HEK293 (cell line): Measurements from ENCODE around the gene IL1B.

ENCODE experiments used
- CTCF ChIA-PET: fragments of 350-600 bp; formaldehyde crosslinking; extraction: SDS; loops from one replicate; lab custom pipeline; 2021; ENCODE audit warnings: antibody characterized with exemption; lab: Yijun Ruan, JAX
- POLR2A ChIA-PET: fragments of 300-600 bp; formaldehyde crosslinking; extraction: SDS; loops from one replicate; lab custom pipeline; 2020; ENCODE audit warnings: antibody characterized with exemption, inconsistent platforms; lab: Yijun Ruan, JAX
- H3K27ac ChIP-seq: fragments of 200-500 bp; sonication (Bioruptor generic); 2 replicates; pipeline ENCODE4 v1.5.1; 2014; ENCODE audit warnings: low read depth, low read length, control low read depth, inconsistent platforms; ENCODE audit errors: extremely low read depth
- H3K36me3 ChIP-seq, 2 experiments: fragments of 200-500 bp in 1 of 2; sonication (Bioruptor generic) in 1 of 2; 1 replicate in 1 of 2; 2 replicates in 1 of 2; pipeline ENCODE4 v1.5.1; 2014 to 2017; ENCODE audit warnings: inconsistent platforms in 2 of 2, low read length in 2 of 2; ENCODE audit not compliant: control insufficient read depth in 2 of 2, insufficient read depth in 1 of 2
- H3K4me1 ChIP-seq: fragments of 200-500 bp; sonication (Bioruptor generic); 2 replicates; pipeline ENCODE4 v1.5.1; 2014; ENCODE audit warnings: mild to moderate bottlenecking, low read length, inconsistent platforms; ENCODE audit not compliant: control insufficient read depth, insufficient read depth
- H3K4me3 ChIP-seq: 2 replicates; pipeline ENCODE4 v1.5.1; 2011; ENCODE audit warnings: low read depth, mild to moderate bottlenecking, control low read depth, low read length, moderate library complexity
- H3K9me3 ChIP-seq: fragments of 200-500 bp; sonication (Bioruptor generic); 2 replicates; pipeline ENCODE4 v1.5.1; 2014; ENCODE audit warnings: low read depth, low read length, inconsistent platforms; ENCODE audit not compliant: control insufficient read depth, insufficient read depth
- BCL6B ChIP-seq: fragments of 450-650 bp; formaldehyde crosslinking; IDR thresholded peaks from 2 replicates; pipeline ENCODE4 v1.5.1; 2017; ENCODE audit warnings: missing biosample characterization, missing genetic modification characterization
- IKZF3 ChIP-seq: fragments of 450-650 bp; IDR thresholded peaks from 2 replicates; pipeline ENCODE4 v1.5.0; 2018; ENCODE audit warnings: missing biosample characterization, mild to moderate bottlenecking, missing genetic modification characterization, moderate library complexity
- KLF1 ChIP-seq: fragments of 450-650 bp; formaldehyde crosslinking; IDR thresholded peaks from 2 replicates; pipeline ENCODE4 v1.5.1; 2016; ENCODE audit warnings: missing biosample characterization, missing genetic modification characterization
- KLF10 ChIP-seq: fragments of 450-650 bp; IDR thresholded peaks from 2 replicates; pipeline ENCODE4 v1.5.1; 2018; ENCODE audit warnings: missing biosample characterization, mild to moderate bottlenecking, missing genetic modification characterization
- KLF7 ChIP-seq: fragments of 450-650 bp; formaldehyde crosslinking; IDR thresholded peaks from 2 replicates; pipeline ENCODE4 v1.5.1; 2016; ENCODE audit warnings: missing biosample characterization, missing genetic modification characterization, borderline replicate concordance
- OVOL3 ChIP-seq: fragments of 450-650 bp; formaldehyde crosslinking; IDR thresholded peaks from 2 replicates; pipeline ENCODE4 v1.5.1; 2016; ENCODE audit warnings: missing biosample characterization, missing genetic modification characterization
- PRDM1 ChIP-seq: fragments of 450-650 bp; formaldehyde crosslinking; IDR thresholded peaks from 2 replicates; pipeline ENCODE4; 2016; ENCODE audit warnings: missing biosample characterization, missing genetic modification characterization
- PRDM2 ChIP-seq: fragments of 450-650 bp; formaldehyde crosslinking; IDR thresholded peaks from 2 replicates; pipeline ENCODE4 v1.5.1; 2016; ENCODE audit warnings: missing biosample characterization, missing genetic modification characterization, borderline replicate concordance
- SCRT1 ChIP-seq: fragments of 450-650 bp; formaldehyde crosslinking; IDR thresholded peaks from 2 replicates; pipeline ENCODE4 v1.5.1; 2016; ENCODE audit warnings: missing biosample characterization, missing genetic modification characterization, borderline replicate concordance
- SP7 ChIP-seq: fragments of 450-650 bp; formaldehyde crosslinking; IDR thresholded peaks from 2 replicates; pipeline ENCODE4 v1.5.1; 2016; ENCODE audit warnings: missing biosample characterization, missing genetic modification characterization
- WT1 ChIP-seq: fragments of 450-650 bp; formaldehyde crosslinking; IDR thresholded peaks from 2 replicates; pipeline ENCODE4 v1.5.1; 2016; ENCODE audit warnings: missing biosample characterization, missing genetic modification characterization
- YY1 ChIP-seq: fragments of 450-650 bp; formaldehyde crosslinking; IDR thresholded peaks from 2 replicates; pipeline ENCODE4 v1.5.1; 2018; ENCODE audit warnings: missing biosample characterization, missing genetic modification characterization
- ZFP69B ChIP-seq: fragments of 450-650 bp; formaldehyde crosslinking; IDR thresholded peaks from 2 replicates; pipeline ENCODE4 v1.5.1; 2016; ENCODE audit warnings: missing biosample characterization, missing genetic modification characterization
- ZNF132 ChIP-seq: fragments of 450-650 bp; formaldehyde crosslinking; IDR thresholded peaks from 2 replicates; pipeline ENCODE4 v1.5.1; 2017; ENCODE audit warnings: missing biosample characterization, missing genetic modification characterization, borderline replicate concordance
- ZNF138 ChIP-seq: fragments of 450-650 bp; formaldehyde crosslinking; IDR thresholded peaks from 2 replicates; pipeline ENCODE4 v1.5.1; 2016; ENCODE audit warnings: missing biosample characterization, missing genetic modification characterization, borderline replicate concordance
- ZNF16 ChIP-seq: fragments of 450-650 bp; formaldehyde crosslinking; IDR thresholded peaks from 2 replicates; pipeline ENCODE4 v1.5.1; 2016; ENCODE audit warnings: low read depth, missing biosample characterization, missing genetic modification characterization
- ZNF2 ChIP-seq: fragments of 450-650 bp; formaldehyde crosslinking; IDR thresholded peaks from 2 replicates; pipeline ENCODE4 v1.5.1; 2016; ENCODE audit warnings: missing biosample characterization, missing genetic modification characterization
- ZNF292 ChIP-seq: fragments of 450-650 bp; formaldehyde crosslinking; IDR thresholded peaks from 2 replicates; pipeline ENCODE4 v1.5.1; 2016; ENCODE audit warnings: low read depth, missing biosample characterization, missing genetic modification characterization, borderline replicate concordance
- ZNF404 ChIP-seq: fragments of 450-650 bp; formaldehyde crosslinking; IDR thresholded peaks from 2 replicates; pipeline ENCODE4 v1.5.1; 2017; ENCODE audit warnings: missing biosample characterization, missing genetic modification characterization
- ZNF510 ChIP-seq: fragments of 450-650 bp; formaldehyde crosslinking; IDR thresholded peaks from 2 replicates; pipeline ENCODE4 v1.5.1; 2018; ENCODE audit warnings: mild to moderate bottlenecking, missing genetic modification characterization, missing biosample characterization; ENCODE audit not compliant: insufficient replicate concordance
- ZNF560 ChIP-seq: fragments of 450-650 bp; formaldehyde crosslinking; IDR thresholded peaks from 2 replicates; pipeline ENCODE4 v1.5.1; 2017; ENCODE audit warnings: missing biosample characterization, missing genetic modification characterization, borderline replicate concordance
- ZNF585B ChIP-seq: fragments of 450-650 bp; formaldehyde crosslinking; IDR thresholded peaks from 2 replicates; pipeline ENCODE4 v1.5.1; 2016; ENCODE audit warnings: missing biosample characterization, missing genetic modification characterization
- ZNF768 ChIP-seq: fragments of 450-650 bp; formaldehyde crosslinking; IDR thresholded peaks from 2 replicates; pipeline ENCODE4 v1.5.1; 2018; ENCODE audit warnings: missing biosample characterization, mild to moderate bottlenecking, missing genetic modification characterization

IL1B gene

GRCh38 chr2:112843288-112843687 is 6.7 kb upstream of the IL1B start:
- CTCF ChIA-PET = interaction anchor here (0.6 to 0.7 kb wide), 2 partner anchors 117 to 246 kb away, joined by 3 read pairs; no protein-coding TSS in a partner anchor
- POLR2A ChIA-PET = no interaction called here

GRCh38 chr2:112841295-112842044 is 4.9 kb upstream of the IL1B start:
- Histone ChIP-seq H3K36me3 (no peaks in the 10 kb centered on the region), H3K4me3 (no peak overlapping the region), H3K9me3 (no peaks in the 10 kb centered on the region), H3K4me1 (no peaks in the 10 kb centered on the region), H3K27ac (no peak overlapping the region)
- TF ChIP-seq ZFP69B (tag by site-specific recombination) (no peak), ZNF2 (tag by site-specific recombination) (no peak), ZNF585B (tag by site-specific recombination) (no peak), SP7 (no peak)
- ChIA-PET CTCF (interaction anchor here (1.6 kb wide), 1 partner anchor 92 kb away, joined by 3 read pairs; no protein-coding TSS in a partner anchor), POLR2A (interaction anchor here (0.6 kb wide), 1 partner anchor 122 kb away, joined by 5 read pairs; no protein-coding TSS in a partner anchor)

More at GRCh38 chr2:112843288-112843687, 6.7 kb upstream of the IL1B start:
- no peaks in the 10 kb centered on the region for H3K4me1 ChIP-seq
- no peak overlapping the region for H3K27ac ChIP-seq
- TF ChIP-seq SP7 (no peak), ZNF16 (tag by site-specific recombination) (no peak), KLF1 (no peak), YY1 (tag by site-specific recombination) (no peak), ZNF132 (tag by site-specific recombination) (no peak), ZNF404 (tag by site-specific recombination) (no peak), ZNF560 (tag by site-specific recombination) (no peak), ZNF292 (tag by site-specific recombination) (no peak), IKZF3 (tag by site-specific recombination) (no peak), WT1 (tag by site-specific recombination) (no peak), ZNF510 (tag by site-specific recombination) (no peak), KLF10 (tag by site-specific recombination) (no peak), OVOL3 (tag by site-specific recombination) (no peak), PRDM1 (tag by site-specific recombination) (no peak)
- H3K4me3 ChIP-seq = no peak overlapping the region
- no peaks in the 10 kb centered on the region for H3K9me3 ChIP-seq
- H3K36me3 ChIP-seq = no peaks in the 10 kb centered on the region

- no peak overlapping the region for H3K27ac ChIP-seq
- H3K4me1 ChIP-seq = no peaks in the 10 kb centered on the region
- CTCF ChIA-PET = no interaction called here
- POLR2A ChIA-PET = no interaction called here
- H3K9me3 ChIP-seq = no peaks in the 10 kb centered on the region
- no peaks in the 10 kb centered on the region for H3K36me3 ChIP-seq
- H3K4me3 ChIP-seq = no peak overlapping the region
- no peak for TF ChIP-seq ZNF768 (tag by site-specific recombination)
- no peak for TF ChIP-seq SCRT1 (tag by site-specific recombination)
- no peak for TF ChIP-seq ZNF138
- TF ChIP-seq KLF7 = no peak
- no peak for TF ChIP-seq BCL6B (tag by site-specific recombination)
- TF ChIP-seq PRDM2 (tag by site-specific recombination) = no peak
These were observed 3.5 kb upstream of the IL1B start for GRCh38 chr2:112840068-112840445.
